HPDE6-E6E7 (cell line): ENCODE results near the gene MTARC1.

Source experiments
- DNase-seq: peaks from one replicate; pipeline ENCODE4 v3.0.0; 2011; ENCODE audit warnings: missing footprints; ENCODE audit errors: extremely low spot score

Gene MTARC1

DNA sequence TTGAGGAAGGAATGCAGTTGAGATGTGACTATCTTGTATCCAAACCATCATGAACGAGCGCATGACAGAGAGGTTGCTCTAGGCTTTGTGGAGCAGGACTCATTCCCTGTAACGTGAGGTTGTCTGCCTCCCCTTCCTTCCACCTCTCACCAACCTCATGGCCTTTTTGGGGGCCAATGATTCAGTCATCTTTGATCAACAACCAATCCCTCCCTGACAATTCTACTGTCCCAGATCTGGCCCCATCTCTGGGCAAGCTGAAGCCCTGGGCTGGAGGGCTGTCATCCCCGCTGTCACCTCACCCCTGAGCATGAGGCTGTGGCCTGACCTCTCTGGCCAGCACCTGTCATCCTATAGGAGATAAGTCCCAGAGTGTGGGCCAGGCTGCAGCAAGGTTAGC is 19.7 kb downstream of the MTARC1 start:
- no peak for DNase-seq

DNA sequence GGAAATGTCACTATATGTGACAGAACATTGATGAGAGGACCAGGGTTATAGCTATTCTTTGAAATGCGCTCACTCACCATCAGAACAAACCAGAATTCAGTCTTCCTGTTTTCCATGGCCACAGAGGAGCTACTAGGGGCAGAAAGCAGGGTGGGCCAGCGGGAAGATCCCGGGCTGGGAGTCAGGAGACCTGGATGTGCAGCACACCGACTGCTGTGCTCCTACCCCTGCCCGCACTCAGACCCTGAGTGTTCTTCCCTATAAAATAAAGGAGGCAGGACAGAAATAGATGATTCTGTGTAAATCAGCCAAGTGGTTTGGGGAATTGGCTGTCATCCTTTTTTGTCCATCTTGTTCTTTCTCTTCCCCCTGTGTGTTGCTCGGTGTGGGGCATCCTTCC is 21.0 kb downstream of the MTARC1 start:
- no peak for DNase-seq

DNA sequence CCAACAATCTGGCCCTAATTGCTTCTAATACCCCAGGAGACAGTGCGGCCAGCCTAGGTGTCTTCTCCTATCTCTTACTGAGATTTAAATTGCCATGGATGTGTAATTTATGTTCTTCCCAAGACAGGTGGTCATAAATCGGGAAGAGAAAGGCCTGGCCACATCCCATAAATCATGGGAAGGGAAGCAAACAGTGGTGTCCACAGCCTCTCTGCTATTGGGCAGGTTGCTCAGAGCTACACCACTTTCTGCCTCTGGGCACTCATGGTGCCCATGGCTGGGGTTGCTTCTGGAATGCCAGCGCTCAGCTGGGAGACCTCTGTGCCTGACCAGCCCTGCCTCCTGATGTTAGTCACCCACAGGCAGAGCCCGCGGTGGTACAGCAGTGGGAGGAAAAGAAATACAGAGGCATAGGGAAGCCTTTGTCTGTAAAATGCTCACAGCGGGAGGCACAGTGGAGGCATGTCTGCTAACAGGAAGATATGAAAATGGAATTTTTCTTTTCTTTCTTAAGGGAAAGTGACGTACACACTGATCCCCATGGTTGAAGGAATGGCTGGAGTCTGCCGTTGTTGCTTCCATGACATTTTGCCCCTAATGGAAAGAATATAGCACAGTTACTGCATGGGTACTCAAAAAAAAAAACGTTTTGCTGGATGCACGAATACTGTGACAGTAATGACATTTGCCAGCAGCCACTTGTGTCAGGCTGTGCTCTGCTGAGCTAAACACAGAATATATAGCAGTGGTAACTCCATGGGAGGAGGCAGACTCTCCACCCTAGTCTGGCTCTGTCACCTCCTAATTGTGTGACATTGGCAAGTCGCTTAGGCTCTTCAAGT is 21.9 kb downstream of the MTARC1 start:
- DNase-seq = no peak

DNA sequence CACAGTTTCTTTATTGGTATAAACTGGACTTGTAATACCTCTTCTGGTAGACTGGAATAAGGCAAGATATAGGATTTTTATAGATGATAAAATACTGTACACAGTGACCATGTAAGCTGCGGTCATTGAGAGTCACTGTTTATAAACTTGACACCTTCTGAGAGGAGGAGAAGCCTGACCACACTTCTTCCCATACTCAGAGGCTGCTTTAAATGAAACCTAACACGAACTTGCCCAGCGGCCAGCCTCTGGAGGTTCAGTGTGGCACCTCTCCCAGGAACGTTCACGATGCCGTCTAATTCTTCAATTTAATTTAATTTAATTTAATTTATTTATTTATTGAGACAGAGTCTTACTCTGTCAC is 22.5 kb downstream of the MTARC1 start:
- DNase-seq = no peak

DNA sequence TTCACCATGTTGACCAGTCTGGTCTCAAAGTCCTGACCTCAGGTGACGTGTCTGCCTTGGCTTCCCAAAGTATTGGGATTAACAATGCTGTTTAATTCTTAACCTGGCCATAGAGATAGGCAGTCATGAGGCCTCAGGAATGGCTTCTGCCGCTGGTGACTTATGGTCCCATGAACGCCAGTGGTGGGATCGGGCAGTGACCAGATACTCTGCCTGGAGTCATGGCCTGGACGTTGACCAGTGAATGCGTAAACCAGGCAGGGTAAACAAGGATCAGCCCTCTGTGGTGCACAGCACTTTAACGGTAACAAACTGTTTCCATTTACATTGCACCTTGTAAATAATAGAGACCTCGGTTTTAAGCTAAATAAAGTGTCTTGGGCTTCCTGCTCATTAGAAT is 23.0 kb downstream of the MTARC1 start:
- no peak for DNase-seq

DNA sequence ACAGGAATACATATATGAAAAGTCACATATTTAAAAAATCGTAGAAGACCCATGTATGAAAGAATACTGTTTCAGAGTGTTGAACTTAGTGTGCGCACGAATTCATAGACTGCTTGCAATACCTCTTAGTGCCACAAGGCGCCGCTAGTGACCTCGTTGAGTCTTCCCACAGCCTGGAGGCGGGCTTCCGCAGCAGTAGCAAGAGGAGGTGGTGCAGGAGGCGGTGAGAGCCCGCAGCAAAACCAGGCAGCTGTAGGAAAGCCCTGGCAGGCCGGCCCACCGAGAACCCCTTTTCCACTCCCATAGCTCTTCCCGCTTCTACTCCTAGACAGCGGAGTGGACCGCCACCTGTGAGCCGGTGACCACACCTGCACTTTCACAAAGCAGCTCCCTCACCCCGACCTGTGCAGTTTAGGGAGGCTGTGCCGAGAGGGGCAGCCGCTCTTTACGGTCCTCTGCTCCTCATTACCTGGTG is 23.5 kb downstream of the MTARC1 start:
- peak; percentile 41 for DNase-seq

DNA sequence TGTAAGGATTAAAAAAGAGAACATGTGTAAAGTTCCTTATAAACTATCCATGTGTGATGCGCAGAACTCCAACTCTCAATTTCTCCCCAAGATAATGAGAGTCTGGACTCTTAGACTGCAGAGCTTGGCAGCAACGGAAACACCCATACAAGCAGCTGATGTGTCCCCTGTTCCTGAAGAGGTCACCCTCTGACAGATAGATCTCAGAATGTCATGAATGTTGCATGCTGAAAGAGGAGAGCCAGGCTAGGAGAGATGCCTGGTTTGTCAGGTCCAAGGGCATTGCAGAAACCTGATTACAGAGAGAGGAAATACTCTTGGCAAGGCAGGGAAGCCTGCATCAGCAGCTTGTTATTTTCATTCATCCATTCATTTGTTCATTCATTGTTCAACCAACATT is 24.2 kb downstream of the MTARC1 start:
- no peak for DNase-seq

DNA sequence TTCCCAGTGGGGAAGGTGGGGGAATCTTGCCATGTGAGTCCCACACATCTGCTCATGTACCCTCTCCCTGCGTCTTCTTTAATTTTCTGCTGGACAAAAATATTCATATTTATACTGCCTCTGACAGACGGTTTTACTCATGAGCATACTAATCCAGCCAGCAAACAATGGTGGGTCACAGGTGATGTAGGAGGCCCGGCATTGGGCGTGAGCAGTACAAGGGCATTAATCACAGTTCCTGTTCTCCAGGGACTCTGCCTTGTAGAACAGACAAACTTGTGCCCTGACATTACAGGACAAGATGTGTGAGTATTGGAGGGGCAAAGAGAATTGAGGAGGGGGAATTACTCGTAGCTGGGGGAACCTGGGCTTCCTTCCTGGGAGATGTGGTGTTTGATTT is 25.0 kb downstream of the MTARC1 start:
- peak; percentile 20 for DNase-seq

DNA sequence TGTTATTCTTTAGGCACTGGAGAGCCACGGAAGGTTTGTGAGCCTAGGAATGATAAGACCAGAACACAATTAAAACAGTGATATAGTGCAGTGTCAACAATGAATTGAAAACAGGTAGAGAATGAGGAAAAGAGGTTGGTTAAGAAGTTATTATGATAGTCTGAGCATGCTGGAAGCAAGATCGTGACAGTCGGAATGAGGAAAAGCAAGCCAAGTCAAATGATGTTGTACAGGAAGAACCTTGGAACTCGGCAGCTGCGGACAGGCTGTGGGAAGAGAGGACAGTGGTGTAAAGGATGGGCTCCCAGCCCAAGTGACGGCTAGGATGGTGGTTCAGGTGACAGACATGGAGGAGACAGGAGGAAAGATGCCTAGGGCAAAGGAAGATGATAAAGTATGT is 25.6 kb downstream of the MTARC1 start:
- DNase-seq = no peak

DNA sequence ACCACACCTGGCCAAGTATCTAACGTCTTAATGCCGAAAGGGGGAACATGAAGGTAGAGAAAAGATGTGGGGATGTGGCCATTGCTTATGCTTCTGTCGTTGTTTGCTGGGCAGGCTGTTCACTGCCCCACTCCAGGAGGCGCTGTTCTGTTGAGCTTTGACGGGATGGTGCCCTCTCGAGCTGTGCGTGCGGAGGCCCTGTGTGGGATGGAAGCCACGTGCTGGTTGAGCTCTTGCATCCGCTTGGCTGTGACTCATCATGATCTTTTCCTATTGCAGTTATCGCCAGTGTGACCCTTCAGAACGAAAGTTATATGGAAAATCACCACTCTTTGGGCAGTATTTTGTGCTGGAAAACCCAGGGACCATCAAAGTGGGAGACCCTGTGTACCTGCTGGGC is 26.3 kb downstream of the MTARC1 start:
- no peak for DNase-seq

DNA sequence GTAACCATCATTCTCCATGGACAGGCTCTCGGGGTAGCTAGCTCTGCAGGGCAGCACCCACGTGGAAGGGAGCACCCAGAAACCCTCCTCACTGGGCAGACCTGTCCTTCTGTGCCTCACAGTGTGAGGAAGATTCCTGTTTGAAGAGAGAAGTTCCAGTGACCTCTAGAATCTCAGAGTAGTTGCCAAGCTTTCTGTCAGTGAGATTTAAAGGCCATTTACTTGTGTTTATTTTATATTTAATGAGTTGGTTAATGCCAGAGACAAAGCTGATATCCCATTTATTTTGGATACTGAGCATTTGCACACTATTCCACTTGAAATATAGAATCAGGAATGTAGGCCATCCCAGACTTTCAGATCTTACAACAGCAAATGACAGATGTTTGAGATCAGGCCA is 28.7 kb downstream of the MTARC1 start:
- no peak for DNase-seq

DNA sequence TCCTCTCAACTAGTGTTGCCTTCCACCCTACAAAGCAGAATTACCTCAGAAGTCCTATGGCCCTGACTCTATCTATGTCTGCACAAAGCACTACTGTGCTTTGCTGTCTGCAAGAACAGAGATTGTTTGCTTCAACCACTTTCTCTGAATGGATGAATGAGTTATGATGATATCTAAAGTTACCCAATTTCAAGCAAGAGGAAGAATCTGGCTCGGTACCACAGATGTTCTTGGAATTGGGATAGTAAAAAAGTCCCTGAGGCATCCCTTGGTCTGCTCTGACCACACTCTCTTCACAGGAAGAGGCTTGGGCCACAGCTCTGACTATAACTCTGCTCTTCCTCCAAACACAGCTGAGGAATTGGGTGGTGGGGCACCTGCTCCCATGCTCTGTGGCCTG is 31.2 kb downstream of the MTARC1 start:
- DNase-seq = no peak

DNA sequence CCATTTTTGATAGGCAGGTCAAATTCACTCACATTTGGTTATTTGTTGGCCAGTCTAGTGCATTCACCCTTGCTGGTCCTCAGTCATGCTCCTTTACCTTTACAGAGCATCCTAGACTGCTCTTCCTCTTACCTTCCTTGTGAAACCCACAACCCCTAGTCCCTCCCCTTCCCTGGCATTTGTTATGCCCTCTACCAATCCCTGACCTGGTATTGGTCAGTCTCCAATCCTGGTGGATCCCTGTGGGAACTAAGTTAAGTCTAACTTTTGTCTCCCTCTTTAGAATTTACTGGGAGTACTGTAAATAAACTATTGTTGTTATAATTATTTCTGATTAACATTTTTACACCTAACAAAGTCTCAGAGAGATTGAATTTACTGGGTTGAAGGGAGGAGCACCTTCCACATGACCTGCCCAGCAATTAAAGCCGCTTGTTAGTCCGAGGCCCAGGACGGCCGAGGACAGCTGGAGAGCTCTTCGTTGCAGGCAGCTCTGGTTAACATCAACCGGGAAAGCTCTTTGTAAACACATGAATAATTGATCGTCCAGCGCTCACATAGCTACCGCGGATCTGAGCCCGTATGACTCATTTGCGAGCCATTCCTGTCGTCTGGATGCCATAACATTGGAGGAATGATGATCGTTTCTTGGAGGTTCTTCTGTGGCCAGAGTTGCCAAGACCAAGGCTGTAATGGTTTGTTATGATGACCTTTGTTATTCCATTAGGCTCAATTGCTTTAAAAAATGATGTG is 31.9 kb downstream of the MTARC1 start:
- DNase-seq = no peak

DNA sequence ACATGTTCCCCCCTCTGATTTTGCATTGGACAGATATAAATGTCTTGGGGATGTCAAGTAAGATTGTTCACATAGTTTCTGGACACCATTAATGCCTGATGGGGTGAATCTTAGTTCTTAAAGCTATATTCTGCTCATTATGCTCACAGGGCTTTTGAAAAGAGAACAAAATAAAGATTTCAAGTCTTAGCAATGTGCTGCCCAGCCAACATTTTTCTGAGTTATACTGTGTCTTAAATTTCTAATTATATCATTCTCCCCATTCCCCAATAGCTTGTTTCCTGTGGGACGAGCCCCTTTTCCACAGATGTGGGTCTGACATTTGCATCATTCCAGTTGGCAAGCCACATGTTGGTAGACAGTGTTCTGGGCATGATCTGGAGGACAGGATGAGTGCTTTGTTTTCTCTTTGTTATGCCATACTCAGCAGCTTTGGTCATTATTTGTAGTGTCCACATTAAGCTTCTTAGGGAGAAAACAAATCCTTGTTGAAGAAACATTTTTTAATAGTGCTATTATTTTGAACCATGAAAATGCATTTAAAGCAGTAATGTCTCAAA is 32.8 kb downstream of the MTARC1 start:
- DNase-seq = no peak

DNA sequence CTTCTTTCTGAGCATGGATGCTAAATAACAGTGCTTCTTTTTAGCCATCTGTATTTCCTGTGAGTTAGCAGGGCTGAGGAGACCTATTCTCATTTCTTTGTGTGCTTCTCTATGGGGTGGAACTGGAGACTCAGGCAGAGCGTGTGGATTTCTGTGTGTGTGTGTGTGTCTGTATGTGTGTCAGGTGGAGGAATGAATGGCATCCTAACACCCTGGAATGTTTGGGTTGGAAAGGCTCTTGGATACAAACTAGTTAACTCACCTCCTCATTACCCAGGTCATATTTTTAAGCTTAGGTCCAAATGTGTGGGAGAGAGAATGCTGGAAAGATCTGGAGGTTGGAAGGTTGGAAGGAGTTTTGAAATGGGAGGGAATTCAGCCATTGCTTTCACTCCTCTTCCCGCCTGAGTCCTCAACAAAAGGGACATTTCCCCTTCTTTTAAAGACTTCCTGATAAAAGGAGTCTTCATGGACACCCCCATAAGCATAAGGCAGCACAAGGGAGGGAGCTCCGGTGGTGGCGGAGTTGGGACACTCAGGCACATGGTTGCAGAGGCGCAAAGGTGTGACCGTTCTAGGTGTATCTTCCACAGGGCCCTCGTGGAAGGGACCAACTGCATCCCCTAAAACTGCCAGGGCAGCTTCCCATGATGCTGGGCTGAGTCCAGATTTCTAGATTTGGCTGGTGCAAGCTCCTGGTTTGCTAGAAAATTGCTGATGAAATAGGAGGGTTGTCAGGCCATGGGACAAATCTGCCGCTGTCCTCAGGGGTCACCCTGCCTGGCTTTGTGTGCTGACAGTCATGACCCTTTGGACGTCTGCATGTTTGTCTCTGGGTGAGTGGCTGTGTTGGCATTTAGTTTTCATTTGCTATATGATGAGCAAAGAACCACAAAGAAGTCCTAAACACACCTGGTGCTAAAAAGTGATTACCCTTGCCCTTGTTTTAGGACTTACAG is 37.6 kb downstream of the MTARC1 start:
- DNase-seq = no peak

DNA sequence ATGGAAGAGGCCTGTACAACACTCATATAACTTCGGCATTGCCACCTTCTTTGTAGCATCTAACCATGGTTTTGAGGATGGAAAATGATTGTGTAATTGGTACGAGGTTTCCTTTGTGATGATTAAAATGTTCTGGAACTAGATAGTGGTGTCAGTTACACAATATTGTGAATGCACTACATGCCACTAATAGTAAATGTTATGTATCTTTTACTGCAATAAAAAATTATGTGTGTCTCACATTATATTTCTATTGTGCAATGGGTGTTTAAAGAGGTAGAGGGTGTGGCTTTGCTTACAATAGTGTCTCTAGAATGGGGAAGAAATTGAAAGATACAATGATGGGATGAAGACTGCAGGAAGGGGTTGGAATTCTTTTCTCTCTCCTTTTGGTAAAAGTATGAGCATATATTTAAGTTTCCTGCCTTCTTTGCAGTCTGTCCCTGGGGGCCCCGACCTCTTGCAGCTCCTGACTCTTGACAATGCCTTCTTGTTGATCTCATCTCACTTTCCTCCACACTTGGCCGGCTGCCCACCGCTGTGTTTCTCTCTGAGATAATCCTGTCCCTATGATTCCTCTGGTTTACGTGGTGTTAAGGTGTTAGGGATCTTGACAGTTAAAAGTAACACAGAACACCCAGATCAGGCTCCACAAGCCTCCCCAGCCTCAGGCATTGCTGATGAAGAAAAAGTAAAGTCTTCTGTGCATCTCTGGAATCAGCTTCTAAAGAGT is 39.3 kb downstream of the MTARC1 start:
- DNase-seq = no peak

DNA sequence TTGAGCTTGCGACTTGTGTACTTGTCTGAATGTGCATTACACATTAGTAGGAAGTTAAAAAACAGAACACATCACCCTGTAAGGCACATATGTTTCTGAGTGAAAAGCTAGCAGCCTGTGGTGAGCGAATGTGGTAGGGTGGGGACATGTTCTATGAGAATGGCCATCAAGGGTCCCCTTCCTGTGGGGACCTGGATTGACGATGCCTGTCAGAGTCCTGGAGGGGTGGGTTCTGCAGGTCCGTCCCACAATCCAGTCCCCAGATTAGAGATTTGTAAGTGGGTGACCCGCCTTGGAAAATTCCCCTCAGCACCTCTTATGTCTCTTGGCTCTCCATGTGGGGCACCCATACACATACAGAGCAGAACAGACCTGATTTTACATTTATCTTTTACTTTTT is 40.0 kb downstream of the MTARC1 start:
- DNase-seq = no peak

DNA sequence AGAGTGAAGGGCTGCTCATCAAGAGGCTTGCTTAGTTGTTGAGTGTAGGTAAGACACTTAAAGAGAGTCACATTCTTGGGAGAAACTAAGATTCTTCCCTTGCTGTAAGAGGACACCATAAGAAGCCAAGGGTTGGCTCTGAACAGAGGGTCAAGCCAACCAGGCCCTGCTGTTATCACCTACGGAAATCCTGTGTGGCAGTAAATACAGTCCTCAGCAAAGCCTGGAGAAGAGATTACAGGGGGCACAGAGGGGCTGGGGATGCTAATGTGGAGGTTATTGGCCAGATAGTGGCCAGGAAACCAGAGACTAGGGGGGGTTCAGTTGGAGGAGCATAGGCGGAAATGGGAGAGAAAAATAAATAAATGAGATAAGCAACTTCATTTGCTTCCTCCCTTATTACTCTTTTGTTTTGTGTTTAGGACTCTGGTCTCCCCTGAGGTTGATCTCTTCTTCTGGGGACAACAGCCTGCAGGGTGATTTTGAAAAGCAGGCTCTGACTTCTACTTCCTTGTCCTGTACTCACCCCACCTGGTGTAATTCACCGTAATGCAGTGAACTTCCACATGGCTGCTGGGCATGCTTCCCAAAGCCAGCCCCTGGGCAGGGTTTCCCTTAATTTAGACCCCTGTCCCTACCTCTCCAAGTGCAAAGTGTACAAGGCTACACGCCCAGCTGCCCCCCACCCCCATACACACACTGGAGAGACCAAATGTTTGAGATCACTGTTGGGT is 40.9 kb downstream of the MTARC1 start:
- DNase-seq = no peak

DNA sequence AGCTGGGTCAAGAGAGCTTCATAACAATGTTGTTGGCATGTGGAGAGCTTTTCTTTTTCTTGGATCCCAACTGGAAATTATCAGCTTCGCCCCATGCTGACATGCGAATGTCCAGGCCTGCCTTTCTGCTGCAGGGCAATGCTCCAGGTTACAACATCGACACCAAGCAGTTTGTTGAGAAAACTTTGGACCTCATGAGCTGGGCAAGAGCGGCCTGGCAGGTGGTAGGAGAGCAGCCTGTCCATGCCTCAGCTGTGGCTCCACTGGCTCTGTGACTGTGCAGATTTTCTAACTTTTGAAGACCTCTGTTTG is 41.4 kb downstream of the MTARC1 start:
- DNase-seq = no peak

DNA sequence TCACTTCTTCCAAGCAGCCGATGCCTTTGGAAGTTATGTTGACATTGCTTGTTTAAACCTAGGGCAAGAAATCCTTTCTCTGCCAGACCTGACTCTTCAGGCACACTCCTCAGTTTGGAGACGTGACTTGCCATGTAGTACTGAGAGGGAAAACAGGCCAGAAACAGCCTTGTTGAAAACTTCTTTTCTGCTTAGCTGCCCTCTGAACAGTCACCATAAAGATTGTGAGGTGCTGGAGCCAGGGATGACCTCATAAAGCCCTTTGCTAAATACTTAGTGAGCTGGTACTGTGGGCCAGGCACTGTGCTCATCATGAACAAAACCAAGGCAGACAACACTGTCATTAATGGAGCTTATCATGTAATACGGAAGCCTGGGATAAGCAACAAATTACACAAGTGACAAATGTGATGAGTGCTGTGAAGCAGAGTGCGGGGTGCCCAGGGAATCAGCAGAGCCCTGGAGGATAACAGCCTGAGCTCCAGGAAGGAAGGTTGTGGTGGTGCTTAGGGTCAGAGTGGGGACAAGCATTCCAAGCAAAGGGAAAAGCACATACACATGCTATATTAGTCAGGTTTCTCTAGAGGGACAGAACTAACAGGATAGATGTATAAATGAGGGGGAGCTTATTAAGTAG is 42.4 kb downstream of the MTARC1 start:
- no peak for DNase-seq
